SJSA1 (cell line): ENCODE data around the gene CAPZA1. TPM values are rescaled to one million over a fixed set of nuclear protein-coding genes. Genes with fewer than 3 reads are reported as not detected.
"Not testable (repeated sequence)": the region's sequence is repeated elsewhere in the genome, so short reads cannot be mapped to it uniquely, and the experiment has no call there.

Experiments used
- DNase-seq, 2 experiments: peaks; one replicate each; pipeline ENCODE4 v3.0.0-alpha.2; 2015 to 2020; ENCODE audit warnings: low spot score in 2 of 2, low read depth in 1 of 2
- H3K27ac ChIP-seq: fragments of 250-450 bp; sonication (Bioruptor Pico); 2 replicates; pipeline ENCODE4 v1.5.1; 2020; ENCODE audit warnings: mild to moderate bottlenecking, moderate library complexity
- H3K27me3 ChIP-seq: fragments of 250-450 bp; sonication (Bioruptor Pico); replicated peaks from 2 replicates; pipeline ENCODE4 v1.5.1; 2020; ENCODE audit warnings: mild to moderate bottlenecking, moderate library complexity
- H3K36me3 ChIP-seq: fragments of 250-450 bp; sonication (Bioruptor Pico); 2 replicates; pipeline ENCODE4 v1.5.1; 2020; ENCODE audit warnings: mild to moderate bottlenecking
- H3K4me1 ChIP-seq: fragments of 250-450 bp; sonication (Bioruptor Pico); replicated peaks from 2 replicates; pipeline ENCODE4 v1.6.1; 2021; ENCODE audit warnings: mild to moderate bottlenecking
- H3K4me3 ChIP-seq: fragments of 250-450 bp; sonication (Bioruptor Pico); 2 replicates; pipeline ENCODE4 v1.5.1; 2020; ENCODE audit warnings: mild to moderate bottlenecking
- H3K9me3 ChIP-seq: fragments of 250-450 bp; sonication (Bioruptor Pico); replicated peaks from 2 replicates; pipeline ENCODE4 v1.5.1; 2020; ENCODE audit warnings: mild to moderate bottlenecking
- total RNA-seq: library from RNA; depleted of rRNA; stranded (reverse); fragments of >200 nt; shearing (Covaris generic); gene quantifications from 2 replicates; pipeline ENCODE4 v1.2.3, GENCODE V29; 2014

CAPZA1 gene
- total RNA-seq, 1 experiment from 2014 or later, result 301 TPM

DNA sequence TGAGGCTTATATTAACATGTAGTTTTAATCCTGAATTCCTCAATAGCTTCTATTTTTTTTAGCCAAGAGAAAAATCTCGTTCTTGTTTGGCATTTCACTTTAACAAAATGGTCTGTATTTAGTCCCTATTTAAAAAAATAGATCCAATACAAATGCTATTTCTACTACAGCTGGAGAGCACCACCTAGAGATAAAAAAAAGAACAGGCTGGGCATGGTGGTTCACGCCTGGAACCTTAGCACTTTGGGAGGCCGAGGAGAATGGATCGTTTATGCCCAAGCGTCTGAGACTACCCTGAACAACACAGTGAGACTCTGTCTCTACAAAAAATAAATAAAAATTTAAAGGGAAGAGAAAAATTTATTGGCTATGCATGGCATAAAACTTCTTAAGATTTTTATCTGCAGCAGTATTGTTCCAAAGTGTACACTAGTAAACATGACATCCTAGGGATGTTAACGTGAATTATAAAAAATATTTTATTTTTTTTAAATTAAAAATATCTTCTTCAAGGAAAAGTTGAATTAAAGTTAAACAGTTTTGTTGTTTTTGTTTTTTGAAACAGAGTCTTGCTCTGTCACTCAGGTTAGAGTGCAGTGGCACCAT is 5.1 kb upstream of the CAPZA1 start:
- DNase-seq, result peak; percentile 55 to 73
- no peak overlapping the region for H3K4me3 ChIP-seq
- no peaks in the 10 kb centered on the region for H3K9me3 ChIP-seq
- no peak overlapping the region for H3K27ac ChIP-seq
- no peaks in the 10 kb centered on the region for H3K27me3 ChIP-seq
- peaks cover 10% of the 10 kb centered on the region for H3K4me1 ChIP-seq
- peaks cover 57% of the 10 kb centered on the region for H3K36me3 ChIP-seq

DNA sequence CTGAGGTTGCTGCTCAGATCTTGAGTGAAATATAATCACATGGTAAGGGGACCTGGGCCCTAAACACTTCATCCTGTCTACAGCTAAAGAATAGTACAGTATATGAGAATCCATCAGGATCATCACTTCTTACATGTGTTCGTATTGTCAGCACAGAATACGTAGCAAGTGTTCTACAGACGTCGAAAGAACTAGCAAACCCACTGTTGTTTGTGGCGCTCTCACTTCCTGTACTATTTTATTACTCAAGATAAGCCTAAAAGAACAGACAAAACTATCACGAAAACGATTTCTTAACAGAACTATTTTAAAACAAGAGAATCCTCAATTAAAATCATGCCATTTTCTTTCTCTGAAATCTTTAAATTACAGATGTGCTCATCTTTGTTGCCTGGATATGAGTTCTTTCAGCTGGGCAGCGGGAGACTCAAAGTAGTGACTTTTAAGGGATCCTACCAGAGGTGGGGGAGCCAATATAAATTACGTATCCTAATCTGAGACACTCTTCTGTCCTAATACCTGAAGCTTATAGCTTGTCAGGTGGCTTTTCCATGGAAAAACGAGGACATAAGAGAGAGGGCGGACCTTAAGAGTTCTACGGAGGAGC is 1.4 kb upstream of the CAPZA1 start:
- H3K9me3 ChIP-seq, result no peaks in the 10 kb centered on the region
- peaks cover 42% of the 10 kb centered on the region for H3K36me3 ChIP-seq
- H3K27ac ChIP-seq, result peak overlapping the region; percentile 96
- H3K4me1 ChIP-seq, result peaks cover 23% of the 10 kb centered on the region
- H3K4me3 ChIP-seq, result peak overlapping the region; percentile 68
- DNase-seq, result peak in 1 of 2 experiments; percentile 63
- no peaks in the 10 kb centered on the region for H3K27me3 ChIP-seq

DNA sequence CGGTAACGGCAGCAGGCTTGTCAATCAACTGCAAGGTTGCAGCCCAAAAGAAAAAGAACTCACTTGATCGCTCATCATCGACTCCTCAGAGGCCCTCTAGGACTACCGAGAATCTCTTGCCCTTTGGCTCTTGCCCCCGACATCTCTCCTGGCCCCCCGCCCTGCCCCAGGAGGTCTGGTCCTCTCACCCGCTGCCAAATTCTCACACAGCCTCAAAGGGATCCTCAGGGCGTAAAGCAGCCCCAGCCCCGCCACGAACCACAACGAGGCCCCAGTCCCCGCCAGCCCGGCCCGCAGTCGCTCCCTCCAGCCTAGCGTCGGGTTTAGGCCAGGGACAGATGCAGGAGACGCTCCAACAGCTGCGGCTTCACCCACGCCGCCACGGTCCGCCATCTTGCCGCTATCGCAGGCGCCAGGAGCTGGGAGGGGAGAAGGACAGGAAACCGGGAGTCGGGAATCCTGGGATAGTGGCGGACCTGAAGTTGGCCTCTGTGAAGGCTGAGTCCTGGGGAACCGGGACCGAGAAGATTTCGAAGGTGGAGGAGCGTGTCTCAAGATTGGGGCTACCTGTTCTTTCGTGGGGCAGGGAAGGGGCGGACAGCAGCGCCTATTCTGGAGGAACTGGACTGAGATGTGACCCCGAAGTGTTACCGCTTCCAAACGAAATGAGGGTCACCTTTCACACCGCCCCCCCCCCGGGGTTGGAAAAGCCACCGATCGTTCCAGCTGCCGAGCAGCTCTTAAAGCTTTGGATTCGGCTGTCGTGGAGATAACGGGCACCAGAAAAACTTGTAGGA is 713 bp upstream of the CAPZA1 start, which contains the start of gene ST7L:
Gene ST7L, minus strand, starts transcription at position 421 of the 797 bp plus-strand sequence. Its CDS starts 28 bp downstream, at position 393.
- no peaks in the 10 kb centered on the region for H3K9me3 ChIP-seq
- peak within 1 kb of the TSS; percentile 96 for H3K27ac ChIP-seq
- H3K36me3 ChIP-seq, result peaks cover 37% of the 10 kb centered on the region
- H3K4me1 ChIP-seq, result peaks cover 23% of the 10 kb centered on the region
- H3K4me3 ChIP-seq, result peak within 1 kb of the TSS; percentile 68
- peak; percentile 73 to 82 for DNase-seq
- no peaks in the 10 kb centered on the region for H3K27me3 ChIP-seq

DNA sequence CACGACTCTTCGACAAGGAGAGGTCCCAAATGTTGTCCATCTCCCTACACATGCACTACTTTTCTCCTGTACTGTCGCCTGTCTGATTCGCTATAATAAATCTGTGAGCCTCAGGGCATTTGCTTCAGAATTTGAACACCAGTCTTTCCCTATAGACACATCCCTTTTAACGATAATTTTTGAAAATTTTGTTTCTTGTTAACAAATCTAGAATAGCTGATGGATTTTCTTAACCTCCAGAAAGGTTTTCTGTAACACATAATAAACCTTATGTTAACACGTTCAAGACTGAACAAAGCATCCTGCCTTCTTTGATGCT is 704 bp downstream of the CAPZA1 start:
- peaks cover 30% of the 10 kb centered on the region for H3K4me1 ChIP-seq
- DNase-seq, result no peak
- H3K36me3 ChIP-seq, result peaks cover 39% of the 10 kb centered on the region
- no peaks in the 10 kb centered on the region for H3K9me3 ChIP-seq
- peak overlapping the region; percentile 96 for H3K27ac ChIP-seq
- H3K27me3 ChIP-seq, result no peaks in the 10 kb centered on the region
- peak overlapping the region; percentile 68 for H3K4me3 ChIP-seq

DNA sequence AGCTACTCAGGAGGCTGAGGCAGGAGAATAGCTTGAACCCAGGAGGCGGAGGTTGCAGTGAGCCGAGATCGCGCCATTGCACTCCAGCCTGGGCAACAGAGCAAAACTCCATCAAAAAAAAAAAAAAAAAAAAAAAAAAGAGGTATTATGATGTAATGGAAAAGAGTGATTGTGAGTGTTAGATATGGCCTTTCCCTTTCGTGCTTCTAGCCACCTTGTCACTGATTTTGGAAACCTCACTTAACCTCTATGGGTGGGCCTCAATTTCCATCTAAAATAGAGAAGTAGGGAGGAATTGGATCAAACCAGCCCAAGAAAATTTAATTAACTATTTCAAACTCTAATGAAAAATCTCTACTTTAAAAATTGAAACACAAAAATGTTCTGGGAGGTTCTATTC is 4.9 kb downstream of the CAPZA1 start:
- DNase-seq, H3K4me3 ChIP-seq, H3K27ac ChIP-seq, H3K27me3 ChIP-seq, H3K9me3 ChIP-seq: not testable (repeated sequence)
- peaks cover 64% of the 10 kb centered on the region for H3K36me3 ChIP-seq
- peaks cover 28% of the 10 kb centered on the region for H3K4me1 ChIP-seq

DNA sequence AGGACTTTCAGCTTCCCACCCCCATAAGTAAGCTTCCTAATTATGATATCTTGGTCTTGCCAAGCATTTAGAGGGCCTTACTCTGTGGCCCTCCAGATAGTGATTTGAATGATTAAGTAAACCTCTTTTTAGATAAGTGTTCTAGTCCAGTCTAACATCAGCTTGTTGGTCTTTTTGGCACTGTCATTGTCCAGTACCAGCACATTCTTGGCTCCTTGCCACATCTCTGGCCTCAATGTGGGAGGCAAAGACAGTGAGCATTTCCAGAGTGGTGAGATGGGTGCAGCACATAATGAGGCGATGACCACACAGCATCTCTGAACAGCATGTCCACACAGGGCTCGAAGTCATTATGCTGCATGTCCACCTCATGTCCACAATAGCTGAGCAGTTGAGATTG is 6.1 kb downstream of the CAPZA1 start:
- H3K27me3 ChIP-seq, result no peaks in the 10 kb centered on the region
- H3K27ac ChIP-seq, result peak overlapping the region; percentile 1; the same call in 1 of the 2 replicates
- H3K36me3 ChIP-seq, result peaks cover 66% of the 10 kb centered on the region
- H3K4me3 ChIP-seq, result no peak overlapping the region
- H3K9me3 ChIP-seq, result no peaks in the 10 kb centered on the region
- H3K4me1 ChIP-seq, result peaks cover 30% of the 10 kb centered on the region
- peak; percentile 51 to 74 for DNase-seq

DNA sequence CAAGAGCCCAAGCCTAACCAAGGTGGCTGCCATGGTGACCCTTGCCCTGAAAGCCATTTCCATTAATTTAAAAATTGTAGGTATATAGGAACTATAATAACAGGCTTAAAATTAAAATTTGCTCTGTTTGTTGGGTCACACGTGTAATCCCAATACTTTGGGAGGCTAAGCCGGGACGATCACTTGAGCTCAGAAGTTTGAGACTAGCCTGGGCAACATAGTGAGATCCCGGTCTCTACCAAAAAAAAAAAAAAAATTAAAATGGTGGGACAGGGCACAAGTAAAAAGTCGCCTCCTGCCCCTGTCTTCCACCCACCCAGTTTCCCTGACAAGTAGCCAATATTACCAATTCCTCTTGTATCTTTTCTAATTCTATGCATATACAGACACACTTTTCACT is 6.6 kb downstream of the CAPZA1 start:
- peaks cover 66% of the 10 kb centered on the region for H3K36me3 ChIP-seq
- H3K4me3 ChIP-seq, result no peak overlapping the region
- no peaks in the 10 kb centered on the region for H3K9me3 ChIP-seq
- H3K27me3 ChIP-seq, result no peaks in the 10 kb centered on the region
- H3K4me1 ChIP-seq, result peaks cover 30% of the 10 kb centered on the region
- no peak for DNase-seq
- H3K27ac ChIP-seq, result no peak overlapping the region

DNA sequence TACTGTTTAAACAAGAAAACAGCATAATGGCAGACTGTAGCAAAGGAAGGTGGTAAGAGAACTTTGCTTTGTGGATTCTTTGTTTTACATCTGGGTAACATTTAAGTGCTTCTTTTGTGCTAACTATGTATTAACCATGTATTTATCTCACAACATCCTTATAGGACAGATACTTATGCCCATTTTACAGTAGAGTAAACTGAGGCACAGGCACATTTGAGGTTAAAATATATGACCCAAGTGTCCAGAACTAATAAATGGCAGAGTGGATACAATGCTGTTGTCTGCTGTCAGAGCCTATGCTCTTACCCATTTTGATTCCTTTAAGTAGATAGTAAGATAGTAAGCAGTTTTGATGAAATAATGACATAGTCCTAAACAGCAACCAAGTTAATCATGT is 7.3 kb downstream of the CAPZA1 start:
- peaks cover 67% of the 10 kb centered on the region for H3K36me3 ChIP-seq
- H3K4me3 ChIP-seq, result no peak overlapping the region
- no peaks in the 10 kb centered on the region for H3K27me3 ChIP-seq
- H3K4me1 ChIP-seq, result peaks cover 28% of the 10 kb centered on the region
- no peak for DNase-seq
- no peaks in the 10 kb centered on the region for H3K9me3 ChIP-seq
- H3K27ac ChIP-seq, result no peak overlapping the region

DNA sequence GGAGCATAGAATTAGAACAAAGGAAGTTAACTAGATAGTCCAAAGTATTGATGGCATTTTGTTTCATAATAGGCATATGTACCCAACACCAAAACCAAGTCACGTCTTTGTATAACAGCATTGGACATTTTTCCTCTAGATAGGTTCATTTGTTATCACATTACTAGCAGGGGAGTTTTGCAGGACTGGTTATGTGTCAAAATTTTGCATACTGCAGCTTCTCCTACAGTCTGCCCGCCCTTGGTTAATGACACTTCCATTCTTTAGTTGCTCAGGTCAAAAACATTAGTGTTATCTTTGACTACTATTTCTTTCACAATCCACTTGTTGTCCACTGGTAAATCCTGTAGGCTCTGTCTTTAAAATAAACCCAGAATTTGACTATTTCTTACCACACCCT is 8.9 kb downstream of the CAPZA1 start:
- no peaks in the 10 kb centered on the region for H3K9me3 ChIP-seq
- DNase-seq, result no peak
- H3K4me1 ChIP-seq, result peaks cover 28% of the 10 kb centered on the region
- H3K36me3 ChIP-seq, result peaks cover 64% of the 10 kb centered on the region
- H3K27me3 ChIP-seq, result no peaks in the 10 kb centered on the region
- no peak overlapping the region for H3K27ac ChIP-seq
- H3K4me3 ChIP-seq, result no peak overlapping the region

DNA sequence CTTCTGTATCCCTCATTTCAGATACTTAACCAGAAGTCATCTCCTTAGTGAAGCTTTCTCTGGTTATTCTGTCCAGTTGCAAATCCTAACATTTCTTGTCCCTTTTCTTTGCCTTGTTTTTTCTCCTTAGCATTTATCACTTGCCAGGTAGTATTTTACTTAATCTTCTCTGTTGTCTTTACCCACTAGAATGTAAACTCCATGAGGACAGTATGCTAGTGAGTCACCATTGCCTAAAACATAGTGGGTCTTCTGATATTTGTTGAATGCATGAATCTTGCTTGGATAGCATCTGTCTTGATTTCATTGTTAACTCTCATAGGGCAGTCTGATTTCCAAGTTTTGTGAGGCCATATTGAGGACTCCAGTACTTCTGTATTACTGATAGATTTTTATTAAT is 9.6 kb downstream of the CAPZA1 start:
- Histone ChIP-seq H3K9me3 (no peaks in the 10 kb centered on the region), H3K27me3 (no peaks in the 10 kb centered on the region)
- no peak for DNase-seq

DNA sequence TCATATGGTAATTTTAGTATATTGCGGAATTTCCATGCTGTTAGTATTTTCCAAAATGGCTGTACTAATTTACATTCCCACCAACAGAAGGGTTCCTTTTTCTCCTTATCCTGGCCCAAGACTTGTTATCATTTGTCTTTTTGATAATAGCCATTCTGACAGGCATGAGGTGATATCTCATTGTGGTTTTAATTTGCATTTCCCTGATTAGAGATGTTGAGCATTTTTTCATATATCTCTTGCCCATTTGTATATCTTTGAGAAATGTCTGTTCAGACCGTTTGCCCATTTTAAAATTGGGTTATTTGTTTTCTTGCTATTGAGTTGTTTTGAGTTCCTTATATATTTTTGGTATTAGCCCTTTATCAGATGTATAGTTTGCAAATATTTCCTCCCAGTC is 14.0 kb downstream of the CAPZA1 start:
- H3K4me1 ChIP-seq, result peaks cover 62% of the 10 kb centered on the region
- no peaks in the 10 kb centered on the region for H3K9me3 ChIP-seq
- H3K4me3 ChIP-seq, result no peak overlapping the region
- no peak overlapping the region for H3K27ac ChIP-seq
- no peak for DNase-seq
- peaks cover 36% of the 10 kb centered on the region for H3K36me3 ChIP-seq
- H3K27me3 ChIP-seq, result no peaks in the 10 kb centered on the region

More for the DNA sequence above, 9.6 kb downstream of the CAPZA1 start:
- peaks cover 36% of the 10 kb centered on the region for H3K4me1 ChIP-seq
- peaks cover 61% of the 10 kb centered on the region for H3K36me3 ChIP-seq
- H3K27ac ChIP-seq, result no peak overlapping the region
- no peak overlapping the region for H3K4me3 ChIP-seq

DNA sequence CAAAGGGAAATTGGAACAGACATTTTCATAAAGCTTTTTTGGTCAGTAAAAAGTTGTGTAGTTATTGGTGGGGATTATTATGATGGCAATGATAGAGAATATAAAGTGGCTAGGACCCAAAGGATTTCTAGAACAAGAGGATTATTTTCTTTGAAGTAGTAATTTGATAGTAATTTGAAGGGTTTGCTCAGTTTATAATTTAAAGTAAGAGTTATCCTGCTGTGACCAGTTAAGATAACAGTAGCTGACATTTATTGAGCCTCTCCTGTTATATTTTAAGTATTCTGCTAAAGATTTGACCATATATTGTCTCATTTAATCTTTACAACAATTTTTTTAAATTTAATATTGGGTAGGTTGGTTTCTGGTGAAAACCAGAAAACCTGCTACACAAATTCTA is 14.7 kb downstream of the CAPZA1 start:
- no peaks in the 10 kb centered on the region for H3K9me3 ChIP-seq
- no peaks in the 10 kb centered on the region for H3K27me3 ChIP-seq
- H3K4me3 ChIP-seq, result no peak overlapping the region

DNA sequence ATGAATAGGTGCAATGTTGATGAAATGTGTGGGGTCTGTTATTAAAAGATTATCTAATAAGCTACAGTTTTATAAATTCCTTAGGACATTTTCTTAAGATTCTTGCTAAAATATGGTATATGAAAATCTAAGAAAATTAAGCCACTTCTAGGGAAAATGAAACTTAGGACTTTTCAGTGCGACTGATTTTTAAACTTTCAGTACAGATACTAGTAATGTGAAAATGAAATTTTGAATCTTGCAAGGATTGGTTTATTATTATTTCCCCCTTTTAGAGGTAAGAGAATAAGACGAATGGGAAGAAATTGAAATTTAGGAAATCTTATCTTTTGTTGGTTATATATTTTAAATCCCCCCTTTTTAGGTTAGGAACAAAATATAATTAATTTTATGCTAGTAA is 16.4 kb downstream of the CAPZA1 start:
- H3K4me3 ChIP-seq, result no peak overlapping the region
- H3K27me3 ChIP-seq, result no peaks in the 10 kb centered on the region
- peak overlapping the region; percentile 42 for H3K27ac ChIP-seq

More for the DNA sequence above, 14.7 kb downstream of the CAPZA1 start:
- peaks cover 29% of the 10 kb centered on the region for H3K36me3 ChIP-seq
- no peak overlapping the region for H3K27ac ChIP-seq
- no peak for DNase-seq
- peaks cover 62% of the 10 kb centered on the region for H3K4me1 ChIP-seq

More for the DNA sequence above, 16.4 kb downstream of the CAPZA1 start:
- Histone ChIP-seq H3K36me3 (peaks cover 15% of the 10 kb centered on the region), H3K9me3 (no peaks in the 10 kb centered on the region), H3K4me1 (peaks cover 55% of the 10 kb centered on the region)
- no peak for DNase-seq
